RPMI8226 (cell line): ENCODE data around the gene SPPL2C.

Experiments used
- DNase-seq: peaks from one replicate; pipeline ENCODE4 v3.0.0-alpha.2; 2015

Gene SPPL2C

GRCh38 chr17:45833920-45834319 lies 10.8 kb upstream of the SPPL2C start:
- no peak for DNase-seq

DNA sequence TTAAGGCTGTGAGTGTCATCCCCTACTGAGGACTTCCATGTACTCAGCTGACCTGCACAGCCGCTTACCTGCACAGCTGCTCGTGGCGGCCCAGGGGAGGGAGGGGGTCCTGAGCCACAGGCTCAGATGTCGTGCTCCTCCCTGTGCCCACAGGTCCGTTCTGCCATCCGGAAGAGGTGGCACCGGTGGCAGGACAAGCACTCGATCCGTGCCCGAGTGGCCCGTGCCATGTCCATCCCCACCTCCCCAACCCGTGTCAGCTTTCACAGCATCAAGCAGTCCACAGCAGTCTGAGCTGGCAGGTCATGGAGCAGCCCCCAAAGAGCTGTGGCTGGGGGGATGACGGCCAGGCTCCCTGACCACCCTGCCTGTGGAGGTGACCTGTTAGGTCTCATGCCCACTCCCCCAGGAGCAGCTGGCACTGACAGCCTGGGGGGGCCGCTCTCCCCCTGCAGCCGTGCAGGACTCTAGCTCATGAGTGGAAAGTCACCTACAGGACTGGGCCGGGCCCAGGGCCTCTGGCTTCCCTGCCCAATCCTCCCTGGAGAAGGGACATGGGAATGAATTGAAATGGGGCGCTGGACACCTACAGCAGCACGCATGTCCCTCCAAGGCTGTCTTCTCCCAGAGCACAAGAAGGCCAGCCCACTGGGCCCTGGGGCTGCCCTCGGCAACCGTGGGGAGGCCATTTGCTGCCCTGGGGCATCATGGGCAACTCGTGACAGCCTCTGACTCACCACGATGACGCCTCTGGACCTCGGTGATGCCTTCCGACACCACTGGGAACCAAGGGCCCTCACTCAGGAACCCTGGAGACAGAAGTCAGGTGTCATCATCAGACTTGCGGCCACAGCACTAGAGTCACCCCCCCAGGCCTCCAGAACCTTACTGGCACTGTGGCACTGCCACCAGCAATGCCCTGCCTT lies 9.9 kb upstream of the SPPL2C start:
- DNase-seq, result no peak

GRCh38 chr17:45835481-45835880 lies 9.2 kb upstream of the SPPL2C start:
- DNase-seq, result no peak

DNA sequence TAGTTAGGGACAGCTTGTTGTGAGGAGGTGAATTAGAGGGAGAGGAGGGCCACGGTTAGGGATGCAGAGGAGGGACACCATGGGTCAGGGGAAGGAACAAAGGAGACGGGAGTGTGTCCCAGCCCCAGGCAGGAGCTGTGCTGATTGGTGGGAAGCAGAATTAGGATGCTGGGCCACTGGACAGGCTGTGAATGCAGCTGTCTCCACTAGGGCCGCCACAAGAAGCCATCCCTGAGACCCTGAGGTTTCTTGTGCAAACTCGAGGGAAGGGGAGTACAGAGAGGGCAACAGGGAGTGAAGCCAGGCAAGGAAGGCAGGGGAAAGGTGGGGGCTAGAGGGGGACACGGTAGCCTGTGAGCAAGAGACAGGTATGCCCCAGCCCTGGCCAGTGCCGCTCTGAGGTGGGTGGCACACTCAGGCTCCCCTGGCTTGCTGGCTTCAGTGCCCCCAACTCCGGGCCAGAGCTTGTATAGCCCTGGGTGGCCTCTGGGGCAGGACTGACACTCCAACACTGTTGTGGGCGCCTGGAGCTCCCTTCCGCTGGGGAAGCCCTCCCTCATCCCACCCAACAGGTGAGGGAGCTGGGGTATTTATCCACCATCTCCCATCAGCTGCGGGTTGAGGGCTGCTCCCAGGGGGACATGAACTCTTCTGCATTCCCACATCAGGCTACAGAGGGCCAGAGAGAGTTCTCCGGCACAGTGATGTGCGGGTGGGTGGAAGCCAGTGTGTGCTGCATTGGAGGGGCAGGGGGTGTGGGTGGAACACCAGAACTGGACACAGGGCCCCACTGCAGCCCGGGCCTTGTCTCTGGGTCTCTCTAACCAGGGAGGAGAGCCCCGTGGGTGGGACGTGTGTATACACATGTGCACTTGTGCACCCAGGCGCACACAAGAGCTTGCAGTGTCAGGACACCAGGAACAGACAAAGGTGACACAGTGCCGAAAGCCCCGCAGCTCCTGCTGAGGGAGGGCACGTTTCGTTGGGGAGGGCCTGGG lies 8.3 kb upstream of the SPPL2C start:
- DNase-seq, result no peak

GRCh38 chr17:45837187-45837586 lies 7.5 kb upstream of the SPPL2C start:
- DNase-seq, result no peak

DNA sequence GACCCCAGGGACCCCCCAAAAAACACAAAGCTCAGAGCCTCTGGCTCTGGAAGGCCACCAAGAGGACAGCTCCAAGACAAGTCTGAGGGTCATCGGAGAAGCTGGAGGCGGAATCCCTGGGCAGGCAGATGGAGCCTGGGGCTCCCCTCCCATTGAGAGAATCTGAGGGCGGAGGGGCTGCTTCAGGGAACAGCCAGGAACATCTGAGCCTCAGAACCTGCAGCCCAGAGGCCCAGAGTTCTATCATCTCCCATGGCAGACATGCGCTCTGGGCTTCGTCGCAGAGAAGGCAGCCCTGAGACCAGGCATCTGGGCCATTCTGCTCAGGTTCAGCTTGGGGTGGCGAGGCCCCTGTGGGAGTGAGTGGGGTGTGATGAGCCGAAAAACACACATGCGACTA lies 7.1 kb upstream of the SPPL2C start:
- DNase-seq, result no peak

DNA sequence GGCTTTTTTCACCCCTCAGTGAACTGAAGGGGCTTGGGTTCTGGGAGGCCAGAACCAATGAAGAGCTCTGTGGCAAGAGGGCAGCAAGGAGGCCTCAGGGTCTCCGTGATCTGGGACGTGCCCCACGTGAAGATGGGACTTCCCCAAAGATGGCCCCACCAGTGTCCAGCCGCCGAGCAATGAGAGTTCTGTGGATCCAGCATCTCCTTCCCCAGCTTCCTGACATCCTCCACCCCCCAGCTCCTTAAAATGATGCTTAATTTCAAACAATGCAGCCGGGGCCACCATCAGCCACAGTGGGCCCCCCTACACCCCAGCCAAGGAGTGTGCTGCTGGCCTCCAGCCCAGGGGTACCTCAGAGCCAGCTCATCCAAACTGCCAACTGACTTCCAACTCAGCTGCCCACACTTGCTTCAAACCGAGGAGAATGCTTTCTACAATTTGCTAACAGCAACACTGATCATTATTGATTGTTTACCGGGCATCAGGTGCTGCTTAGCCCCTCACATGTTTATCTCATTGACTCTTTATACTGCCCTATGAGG lies 5.9 kb upstream of the SPPL2C start:
- DNase-seq, result no peak

GRCh38 chr17:45839442-45839841 lies 5.2 kb upstream of the SPPL2C start:
- no peak for DNase-seq

DNA sequence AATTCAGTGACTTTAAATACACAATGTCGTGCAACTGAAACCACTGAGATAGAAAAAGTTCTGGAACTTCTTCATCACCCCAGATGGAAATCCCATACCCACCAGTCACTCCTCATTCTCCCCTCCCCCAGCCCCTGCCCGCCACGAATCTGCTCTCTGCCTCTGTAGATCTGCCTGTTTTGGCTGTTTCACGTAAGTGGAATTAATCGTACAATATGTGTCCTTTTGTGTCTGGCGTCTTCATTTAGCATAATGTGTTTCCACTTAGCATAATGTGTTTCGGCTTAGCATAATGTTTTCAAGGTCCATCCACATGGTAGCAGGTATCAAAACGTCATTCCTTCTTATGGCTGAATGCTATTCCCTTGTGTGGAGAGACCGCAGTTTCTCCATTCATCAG lies 3.5 kb upstream of the SPPL2C start:
- no peak for DNase-seq

DNA sequence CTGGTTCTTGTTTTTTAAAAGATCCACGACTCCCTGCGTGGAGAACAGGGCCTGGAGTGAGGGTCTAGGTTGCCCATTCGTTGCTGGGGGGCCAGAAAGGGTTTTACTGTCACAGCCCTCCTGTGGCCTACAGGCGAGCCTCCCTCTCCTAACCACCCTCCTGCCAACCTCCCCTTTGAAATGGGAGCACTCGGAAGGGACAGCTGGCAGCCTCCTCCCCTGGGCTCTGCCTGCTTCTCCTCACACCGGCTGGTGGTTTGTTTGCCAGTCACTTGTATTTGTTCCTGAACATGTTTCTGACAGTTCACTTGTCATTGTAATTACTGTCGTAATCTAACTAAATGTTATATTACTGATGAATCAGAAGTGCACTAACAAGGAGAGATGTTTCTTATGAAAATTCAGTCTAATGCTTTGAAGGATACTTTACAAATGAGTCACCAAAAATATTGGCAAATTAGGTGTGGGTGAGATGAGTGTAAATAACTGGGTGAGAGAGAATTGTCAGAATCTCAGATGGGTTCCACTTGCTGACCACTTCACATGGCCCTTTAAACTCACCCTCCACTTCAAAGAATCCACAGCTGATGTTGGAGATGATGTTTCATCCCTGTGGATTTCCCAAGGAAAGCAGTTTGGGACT lies 2.7 kb upstream of the SPPL2C start:
- no peak for DNase-seq

DNA sequence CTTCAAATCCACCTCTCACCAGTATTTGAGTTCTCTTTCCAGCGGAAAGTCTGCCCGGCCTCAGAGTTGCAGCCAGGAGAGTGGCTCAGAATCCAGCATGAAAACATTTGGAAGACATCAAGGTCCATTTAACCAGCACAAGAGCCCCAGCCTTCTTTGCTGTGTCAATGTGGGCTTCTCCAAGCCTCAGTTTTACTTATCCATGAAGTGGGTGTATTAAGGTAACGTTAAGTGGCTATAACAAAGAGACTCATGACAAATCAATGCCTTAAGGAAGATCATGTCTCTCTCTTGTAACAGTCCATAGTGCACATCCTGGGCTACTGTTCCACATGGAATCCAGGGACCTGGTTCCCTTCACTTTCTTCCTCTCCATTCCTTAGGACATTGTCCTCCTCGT lies 959 bp upstream of the SPPL2C start:
- DNase-seq, result no peak

DNA sequence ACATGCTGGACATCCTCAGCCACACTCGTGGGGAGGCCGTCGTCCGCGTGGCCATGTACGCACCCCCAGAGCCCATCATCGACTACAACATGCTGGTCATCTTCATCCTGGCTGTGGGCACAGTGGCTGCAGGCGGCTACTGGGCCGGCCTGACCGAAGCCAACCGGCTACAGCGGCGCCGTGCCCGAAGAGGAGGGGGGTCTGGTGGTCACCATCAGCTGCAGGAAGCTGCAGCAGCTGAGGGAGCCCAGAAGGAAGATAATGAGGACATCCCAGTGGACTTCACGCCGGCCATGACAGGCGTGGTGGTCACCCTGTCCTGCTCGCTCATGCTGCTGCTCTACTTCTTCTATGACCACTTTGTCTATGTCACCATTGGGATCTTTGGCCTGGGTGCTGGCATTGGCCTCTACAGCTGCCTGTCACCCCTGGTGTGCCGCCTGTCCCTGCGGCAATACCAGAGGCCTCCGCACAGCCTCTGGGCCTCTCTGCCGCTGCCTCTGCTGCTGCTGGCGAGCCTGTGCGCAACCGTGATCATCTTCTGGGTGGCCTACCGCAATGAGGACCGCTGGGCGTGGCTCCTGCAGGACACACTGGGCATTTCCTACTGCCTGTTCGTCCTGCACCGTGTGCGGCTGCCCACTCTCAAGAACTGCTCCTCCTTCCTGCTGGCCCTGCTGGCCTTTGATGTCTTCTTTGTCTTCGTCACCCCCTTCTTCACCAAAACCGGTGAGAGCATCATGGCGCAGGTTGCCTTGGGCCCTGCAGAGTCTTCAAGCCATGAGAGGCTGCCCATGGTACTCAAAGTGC lies 900 bp downstream of the SPPL2C start:
- DNase-seq, result no peak

DNA sequence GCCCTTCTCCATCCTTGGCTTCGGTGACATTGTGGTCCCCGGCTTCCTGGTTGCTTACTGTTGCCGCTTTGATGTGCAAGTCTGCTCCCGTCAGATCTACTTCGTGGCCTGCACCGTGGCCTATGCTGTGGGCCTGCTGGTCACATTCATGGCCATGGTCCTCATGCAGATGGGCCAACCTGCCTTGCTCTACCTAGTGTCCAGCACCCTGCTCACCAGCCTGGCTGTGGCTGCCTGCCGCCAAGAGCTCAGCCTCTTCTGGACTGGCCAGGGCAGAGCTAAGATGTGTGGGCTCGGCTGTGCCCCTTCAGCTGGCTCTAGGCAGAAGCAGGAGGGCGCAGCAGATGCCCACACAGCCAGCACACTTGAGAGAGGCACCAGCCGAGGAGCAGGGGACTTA lies 1.5 kb downstream of the SPPL2C start:
- no peak for DNase-seq

- no peak for DNase-seq
Observed at GRCh38 chr17:45846646-45847045, 2.0 kb downstream of the SPPL2C start.

GRCh38 chr17:45847101-45847500 lies 2.4 kb downstream of the SPPL2C start:
- no peak for DNase-seq

GRCh38 chr17:45847747-45848146 lies 3.1 kb downstream of the SPPL2C start:
- DNase-seq, result no peak

GRCh38 chr17:45848405-45848804 lies 3.7 kb downstream of the SPPL2C start:
- DNase-seq, result no peak

GRCh38 chr17:45848868-45849535 lies 4.3 kb downstream of the SPPL2C start:
- no peak for DNase-seq

DNA sequence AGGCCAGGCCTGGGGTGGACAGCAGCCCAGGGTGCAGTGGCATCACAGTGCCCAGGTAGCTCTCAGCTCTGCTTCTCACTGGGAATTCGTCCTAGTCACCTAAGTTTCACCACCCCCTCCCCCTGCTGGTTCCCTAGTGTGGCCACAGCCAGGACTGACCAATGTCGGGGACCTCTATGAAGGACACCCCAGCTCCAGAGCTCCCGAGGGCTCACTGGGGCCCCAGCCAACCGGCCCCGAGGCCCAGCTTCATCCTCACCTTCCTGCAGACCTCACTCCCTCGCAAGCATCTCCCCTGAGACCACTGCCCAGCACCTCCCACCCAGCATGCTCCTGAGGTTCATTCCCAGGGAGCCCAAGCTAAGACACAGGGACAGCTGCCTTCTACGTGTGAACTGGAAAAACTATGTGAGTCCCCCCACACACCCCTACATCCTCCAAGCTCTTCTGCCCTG lies 4.9 kb downstream of the SPPL2C start:
- DNase-seq, result no peak

GRCh38 chr17:45850011-45850410 lies 5.3 kb downstream of the SPPL2C start:
- no peak for DNase-seq

GRCh38 chr17:45850468-45850867 lies 5.8 kb downstream of the SPPL2C start:
- DNase-seq, result no peak
